PC-3 (cell line): ENCODE measurements around the gene CABLES1. TPM values are rescaled to one million over a fixed set of nuclear protein-coding genes. Genes with fewer than 3 reads are reported as not detected.

Experiments
- ATAC-seq: fragments of 200-7000 bp; cut with Tn5 transposase; 2 replicates; pipeline ENCODE4 v1.9.1; 2020; ENCODE audit warnings: mild to moderate bottlenecking, moderate library complexity
- BruUV-seq: library from RNA; stranded (reverse); fragments of 400-500 nt; replicated peaks from 2 replicates; lab custom pipeline; 2021; lab: Mats Ljungman, UMichigan
- CTCF ChIA-PET: fragments of 300-600 bp; sonication (Branson Sonifier 250); formaldehyde crosslinking; loops from one replicate; lab custom pipeline; 2022; ENCODE audit warnings: antibody characterized with exemption; lab: Charles Lee
- POLR2A ChIA-PET: fragments of 300-600 bp; sonication (Branson Sonifier 250); formaldehyde crosslinking; loops from one replicate; lab custom pipeline; 2022; ENCODE audit warnings: antibody characterized with exemption; ENCODE audit not compliant: unreplicated experiment; lab: Charles Lee
- DNase-seq: peaks from one replicate; pipeline ENCODE4 v3.0.0-alpha.2; 2015
- H2AFZ ChIP-seq: fragments of 300-600 bp; sonication (generic); 2 replicates; pipeline ENCODE4 v1.6.0; 2016; ENCODE audit warnings: antibody characterized with exemption, low read length
- H3F3A ChIP-seq: fragments of 300-600 bp; sonication (generic); one replicate; pipeline ENCODE4 v1.6.0; 2017; ENCODE audit warnings: antibody characterized with exemption, low read length, control low read depth, mild to moderate bottlenecking; ENCODE audit not compliant: unreplicated experiment
- H3K27ac ChIP-seq: fragments of 300-600 bp; sonication (generic); 2 replicates; pipeline ENCODE4 v1.5.1; 2016; ENCODE audit warnings: mild to moderate bottlenecking, low read length
- H3K27me3 ChIP-seq: fragments of 300-600 bp; sonication (generic); 2 replicates; pipeline ENCODE4 v1.6.1; 2016; ENCODE audit warnings: low read length, mixed read lengths
- H3K36me3 ChIP-seq: fragments of 300-600 bp; sonication (generic); 2 replicates; pipeline ENCODE4 v1.6.1; 2016; ENCODE audit warnings: low read depth, mixed run types, low read length, mixed read lengths
- H3K4me1 ChIP-seq: fragments of 300-600 bp; sonication (generic); 2 replicates; pipeline ENCODE4 v1.5.1; 2016; ENCODE audit warnings: low read length; ENCODE audit not compliant: insufficient read depth
- H3K4me2 ChIP-seq: fragments of 300-600 bp; sonication (generic); 2 replicates; pipeline ENCODE4 v1.6.0; 2016; ENCODE audit warnings: low read length
- H3K4me3 ChIP-seq: fragments of 300-600 bp; sonication (generic); 2 replicates; pipeline ENCODE4 v1.5.1; 2016; ENCODE audit warnings: mild to moderate bottlenecking, low read length, mixed read lengths
- H3K79me2 ChIP-seq: fragments of 300-600 bp; sonication (generic); 2 replicates; pipeline ENCODE4 v1.6.1; 2017; ENCODE audit warnings: low read length, mixed read lengths
- H3K9ac ChIP-seq: fragments of 300-600 bp; sonication (generic); 2 replicates; pipeline ENCODE4 v1.6.0; 2016; ENCODE audit warnings: mild to moderate bottlenecking, low read length
- H3K9me2 ChIP-seq: fragments of 300-600 bp; sonication (generic); replicated peaks from 2 replicates; pipeline ENCODE4 v1.6.1; 2016; ENCODE audit warnings: mixed run types, low read length, mixed read lengths
- H3K9me3 ChIP-seq: fragments of 300-600 bp; sonication (generic); 2 replicates; pipeline ENCODE4 v1.6.1; 2016; ENCODE audit warnings: low read length, mixed read lengths
- H4K20me1 ChIP-seq: fragments of 300-600 bp; sonication (generic); 2 replicates; pipeline ENCODE4 v1.6.1; 2016; ENCODE audit warnings: low read length, mixed read lengths
- CTCF ChIP-seq: fragments of 300-600 bp; sonication (generic); conservative IDR thresholded peaks from 2 replicates; pipeline ENCODE4 v1.5.1; 2017; ENCODE audit warnings: antibody characterized with exemption, low read depth, mild to moderate bottlenecking, low read length
- EZH2 ChIP-seq: fragments of 300-600 bp; sonication (generic); IDR thresholded peaks from one replicate; pipeline ENCODE4 v1.6.1; 2017; ENCODE audit warnings: antibody characterized with exemption, mild to moderate bottlenecking, low read length; ENCODE audit not compliant: unreplicated experiment
- EZH2phosphoT487 ChIP-seq: fragments of 300-600 bp; sonication (generic); IDR thresholded peaks from 2 replicates; pipeline ENCODE4 v1.6.1; 2018; ENCODE audit warnings: mild to moderate bottlenecking, antibody characterized with exemption, low read length, borderline replicate concordance
- intact Hi-C: fragments of 100-400 bp; cut with micrococcal nuclease; formaldehyde crosslinking; loops from 2 replicates; pipeline ENCODE4 v1.9.0; 2023
- total RNA-seq: library from RNA; depleted of rRNA; stranded (reverse); fragments of >200 nt; gene quantifications from 2 replicates; pipeline ENCODE4 v1.2.3, GENCODE V29; 2014

The CABLES1 gene
- total RNA-seq, 1 experiment from 2014 or later = 18.6 TPM

- H4K20me1 ChIP-seq = no peaks in the 10 kb centered on the region
- no TSS peak for BruUV-seq
- H2AFZ ChIP-seq = no peak overlapping the region
- TF ChIP-seq CTCF (no peak), EZH2 (no peak), EZH2phosphoT487 (no peak)
- no peak for ATAC-seq
- H3K27ac ChIP-seq = peak overlapping the region; percentile 99
- H3K9ac ChIP-seq = peak overlapping the region; percentile 78
- H3K27me3 ChIP-seq = no peaks in the 10 kb centered on the region
- H3F3A ChIP-seq = no peaks in the 10 kb centered on the region
- no peaks in the 10 kb centered on the region for H3K36me3 ChIP-seq
- H3K4me2 ChIP-seq = peak overlapping the region; percentile 53
- DNase-seq = peak; percentile 49
- peaks cover 64% of the 10 kb centered on the region for H3K4me1 ChIP-seq
- ChIA-PET POLR2A (interaction anchor here (0.6 kb wide), 1 partner anchor 26 kb away, joined by 3 read pairs; no protein-coding TSS in a partner anchor), CTCF (no interaction called here)
- no peak overlapping the region for H3K4me3 ChIP-seq
- intact Hi-C loops = no loop called here
- H3K79me2 ChIP-seq = no peaks in the 10 kb centered on the region
- no peaks in the 10 kb centered on the region for H3K9me2 ChIP-seq
- H3K9me3 ChIP-seq = no peaks in the 10 kb centered on the region
Observed at GRCh38 chr18:23105581-23106219, 29.6 kb upstream of the CABLES1 start.

- H3K9me2 ChIP-seq = no peaks in the 10 kb centered on the region
- intact Hi-C loops = no loop called here
- DNase-seq (peak; percentile 98), ATAC-seq (peak; percentile 85)
- no peaks in the 10 kb centered on the region for H3K79me2 ChIP-seq
- H3K4me1 ChIP-seq = peaks cover 57% of the 10 kb centered on the region
- no peaks in the 10 kb centered on the region for H3K9me3 ChIP-seq
- H3K36me3 ChIP-seq = no peaks in the 10 kb centered on the region
- H2AFZ ChIP-seq = no peak overlapping the region
- H3K27ac ChIP-seq = peak overlapping the region; percentile 99
- ChIA-PET CTCF (interaction anchor here (1.1 kb wide), 1 partner anchor 25 kb away, joined by 3 read pairs; no protein-coding TSS in a partner anchor), POLR2A (interaction anchor here (0.6 kb wide), 1 partner anchor 25 kb away, joined by 3 read pairs; no protein-coding TSS in a partner anchor)
- no peaks in the 10 kb centered on the region for H3F3A ChIP-seq
- BruUV-seq = no TSS peak
- H3K4me3 ChIP-seq = peak overlapping the region; percentile 35; the same call in 1 of the 2 replicates
- peak overlapping the region; percentile 76 for H3K4me2 ChIP-seq
- H4K20me1 ChIP-seq = no peaks in the 10 kb centered on the region
- no peaks in the 10 kb centered on the region for H3K27me3 ChIP-seq
- TF ChIP-seq CTCF = no peak
- no peak for TF ChIP-seq EZH2phosphoT487
- TF ChIP-seq EZH2 = no peak
- H3K9ac ChIP-seq = peak overlapping the region; percentile 88
Observed at GRCh38 chr18:23106575-23106974, 28.7 kb upstream of the CABLES1 start.

- Histone ChIP-seq H3F3A (no peaks in the 10 kb centered on the region), H3K9me3 (no peaks in the 10 kb centered on the region), H2AFZ (no peak overlapping the region), H3K27ac (peak overlapping the region; percentile 99), H3K9me2 (no peaks in the 10 kb centered on the region), H3K36me3 (no peaks in the 10 kb centered on the region), H3K4me1 (peaks cover 46% of the 10 kb centered on the region), H3K4me2 (peak overlapping the region; percentile 76), H4K20me1 (no peaks in the 10 kb centered on the region), H3K79me2 (no peaks in the 10 kb centered on the region), H3K4me3 (no peak overlapping the region), H3K27me3 (no peaks in the 10 kb centered on the region), H3K9ac (peak overlapping the region; percentile 88)
- ATAC-seq = no peak
- no peak for DNase-seq
- intact Hi-C loops = no loop called here
- no TSS peak for BruUV-seq
- CTCF ChIA-PET = no interaction called here
- no peak for TF ChIP-seq EZH2phosphoT487
- no peak for TF ChIP-seq CTCF
- no peak for TF ChIP-seq EZH2
- POLR2A ChIA-PET = interaction anchor here (0.7 kb wide), 1 partner anchor 33 kb away, joined by 18 read pairs; no protein-coding TSS in a partner anchor
Observed at GRCh38 chr18:23107718-23108117, 27.6 kb upstream of the CABLES1 start.
